CD4-positive, alpha-beta T cell treated with Interleukin-10 for 1 hour (primary cell): ENCODE measurements around the gene GUF1.
"Not testable (repeated sequence)": the region's sequence is repeated elsewhere in the genome, so short reads cannot be mapped to it uniquely, and the experiment has no call there.

Source experiments
- DNase-seq: peaks from one replicate; pipeline ENCODE4 v3.0.0-alpha.2; 2020

Gene GUF1

GRCh38 chr4:44713125-44713524 is 34.9 kb downstream of the GUF1 start:
- DNase-seq, result no peak

GRCh38 chr4:44716597-44716996 is 38.4 kb downstream of the GUF1 start:
- no peak for DNase-seq

- no peak for DNase-seq
These were observed 42.2 kb downstream of the GUF1 start for GRCh38 chr4:44720371-44720770.

- DNase-seq, result no peak
These were observed 43.8 kb downstream of the GUF1 start for GRCh38 chr4:44722001-44722400.

GRCh38 chr4:44725166-44725565 is 46.9 kb downstream of the GUF1 start:
- no peak for DNase-seq

- no peak for DNase-seq
These were observed 47.5 kb downstream of the GUF1 start for GRCh38 chr4:44725726-44726037.

- DNase-seq, result peak; percentile 86
These were observed 48.0 kb downstream of the GUF1 start, which contains the start of gene GNPDA2 for GRCh38 chr4:44726038-44726871. GNPDA2 (minus strand) TSS chr4:44726556; CDS start chr4:44722207, 4,349 bp downstream.

- no peak for DNase-seq
These were observed 49.3 kb downstream of the GUF1 start for GRCh38 chr4:44727471-44727870.

- DNase-seq, result not testable (repeated sequence)
These were observed 50.5 kb downstream of the GUF1 start for GRCh38 chr4:44728694-44729093.

- DNase-seq, result no peak
These were observed 58.7 kb downstream of the GUF1 start for GRCh38 chr4:44736900-44737299.

GRCh38 chr4:44738615-44739014 is 60.4 kb downstream of the GUF1 start:
- DNase-seq, result no peak

GRCh38 chr4:44740201-44740600 is 62.0 kb downstream of the GUF1 start:
- DNase-seq, result no peak
